Suprapubic skin (tissue), 3 donors: Measurements from ENCODE around the gene IL17REL.

Experiments used
- CTCF ChIP-seq, 2 donors: fragments of 200-600 bp in 1 of 2; fragments of 450-650 bp in 1 of 2; sonication (generic) in 1 of 2; IDR thresholded peaks; one replicate each; pipeline ENCODE4 v1.5.1; 2016 to 2019; ENCODE audit warnings: antibody characterized with exemption in 2 of 2, mild to moderate bottlenecking in 1 of 2, moderate library complexity in 1 of 2
- EP300 ChIP-seq: sonication (generic); formaldehyde crosslinking; IDR thresholded peaks from one replicate; pipeline ENCODE4 v1.6.1; 2017; ENCODE audit warnings: antibody characterized with exemption
- POLR2A ChIP-seq, 2 donors: fragments of 450-650 bp; IDR thresholded peaks; one replicate each; pipeline ENCODE4 v1.6.1; 2017; ENCODE audit warnings: antibody characterized with exemption in 2 of 2, mild to moderate bottlenecking in 2 of 2, moderate library complexity in 2 of 2

- no peak for TF ChIP-seq CTCF (IDR thresholded peaks at IDR 0.05)
- no peak for TF ChIP-seq POLR2A (IDR thresholded peaks at IDR 0.05)
- TF ChIP-seq EP300 = no peak
Measured at GRCh38 chr22:49956914-49957825, 55.4 kb downstream of the IL17REL start.
